Erythroblast (primary cell): ENCODE data around the gene ATP5MG.

ENCODE experiments used
- GATA1 ChIP-seq: IDR thresholded peaks from 2 replicates; pipeline ENCODE4 v1.6.1; 2011; ENCODE audit warnings: low read depth, mild to moderate bottlenecking, control low read depth, low read length, moderate library complexity
- POLR2A ChIP-seq: IDR thresholded peaks from 2 replicates; pipeline ENCODE4 v1.6.1; 2011; ENCODE audit warnings: mild to moderate bottlenecking, low read length

DNA sequence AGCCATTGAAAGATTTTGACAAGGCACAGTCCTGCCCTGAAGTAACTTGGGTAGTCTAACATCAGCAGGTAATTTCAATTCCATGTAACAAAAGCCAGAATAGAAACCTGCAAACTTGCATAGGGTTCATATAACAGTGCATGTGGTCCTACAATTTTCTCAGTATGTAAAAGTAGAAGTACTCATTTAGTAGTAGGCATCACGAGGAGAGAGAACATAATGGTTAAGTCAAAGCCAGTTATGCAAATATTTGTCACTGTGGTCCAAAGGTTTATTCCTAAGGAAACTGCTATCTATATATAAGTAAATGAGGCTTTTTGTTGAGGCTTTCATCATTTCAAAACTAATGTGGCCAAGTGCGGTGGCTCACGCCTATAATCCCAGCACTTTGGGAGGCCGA lies 10.1 kb downstream of the ATP5MG start:
- TF ChIP-seq POLR2A (no peak), GATA1 (no peak)
